ENCODE data around the gene TAF6. TPM values are rescaled to one million over a fixed set of nuclear protein-coding genes. Genes with fewer than 3 reads are reported as not detected.

TAF6 gene
- total and polyA plus RNA-seq, 9 of the 15 experiments (the other 6 are each of a cell fraction or from before 2014, with no cell fraction given) = 0.78 to 78.7 (median 21.3) TPM

DNA sequence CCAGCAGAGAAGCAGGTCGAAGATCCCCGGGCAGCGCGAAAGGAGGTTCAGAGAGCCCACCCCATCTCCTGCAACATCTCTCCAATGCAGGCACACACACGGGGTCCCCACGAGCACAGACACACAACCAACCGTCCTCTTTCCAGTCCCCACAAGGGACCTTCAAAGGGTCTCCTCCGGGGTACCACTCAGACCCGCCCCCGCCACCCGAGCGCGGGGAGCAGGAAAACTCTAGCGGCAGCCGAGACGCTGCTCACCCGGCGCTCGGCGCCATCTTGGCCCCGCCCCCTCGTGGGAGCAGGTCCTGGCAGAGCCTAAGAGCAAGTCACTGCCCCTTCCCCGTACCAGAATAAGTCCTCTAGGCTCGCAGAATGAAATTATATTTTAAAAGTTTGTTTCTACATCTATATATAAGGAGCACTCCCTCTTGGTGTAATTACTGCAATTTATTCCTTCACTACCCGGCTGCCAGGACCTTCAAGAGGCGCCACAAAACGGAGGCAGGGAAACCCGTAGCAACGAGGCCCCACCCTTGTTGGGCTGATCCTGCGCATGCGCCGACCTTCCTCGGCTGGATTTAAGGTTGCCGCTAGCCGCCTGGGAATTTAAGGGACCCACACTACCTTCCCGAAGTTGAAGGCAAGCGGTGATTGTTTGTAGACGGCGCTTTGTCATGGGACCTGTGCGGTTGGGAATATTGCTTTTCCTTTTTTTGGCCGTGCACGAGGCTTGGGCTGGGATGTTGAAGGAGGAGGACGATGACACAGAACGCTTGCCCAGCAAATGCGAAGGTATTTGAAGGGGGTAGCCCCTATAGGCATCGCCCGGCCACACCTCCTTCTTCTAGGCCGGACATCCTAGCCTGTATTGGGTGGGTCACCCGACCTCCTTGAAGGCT is at the start of gene TAF6, which contains the start of gene CNPY4 (continued):
- TF ChIP-seq, protein P1, sequence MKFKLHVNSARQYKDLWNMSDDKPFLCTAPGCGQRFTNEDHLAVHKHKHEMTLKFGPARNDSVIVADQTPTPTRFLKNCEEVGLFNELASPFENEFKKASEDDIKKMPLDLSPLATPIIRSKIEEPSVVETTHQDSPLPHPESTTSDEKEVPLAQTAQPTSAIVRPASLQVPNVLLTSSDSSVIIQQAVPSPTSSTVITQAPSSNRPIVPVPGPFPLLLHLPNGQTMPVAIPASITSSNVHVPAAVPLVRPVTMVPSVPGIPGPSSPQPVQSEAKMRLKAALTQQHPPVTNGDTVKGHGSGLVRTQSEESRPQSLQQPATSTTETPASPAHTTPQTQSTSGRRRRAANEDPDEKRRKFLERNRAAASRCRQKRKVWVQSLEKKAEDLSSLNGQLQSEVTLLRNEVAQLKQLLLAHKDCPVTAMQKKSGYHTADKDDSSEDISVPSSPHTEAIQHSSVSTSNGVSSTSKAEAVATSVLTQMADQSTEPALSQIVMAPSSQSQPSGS (CRISPR knock-in tag; IDR thresholded peaks at IDR 0.05) = no peak
- TF ChIP-seq PCBP1 (IDR thresholded peaks at IDR 0.05; ENCODE audit: low read depth, low read length, poor library complexity, severe bottlenecking) (no peak), HNRNPUL1 (IDR thresholded peaks at IDR 0.05; ENCODE audit: low read length) (no peak), KDM2B (CRISPR knock-in tag; IDR thresholded peaks at IDR 0.05) (no peak), LARP7 (IDR thresholded peaks at IDR 0.05) (no peak; the same call in 1 of the 2 replicates), CBX1 (IDR thresholded peaks at IDR 0.05; ENCODE audit: low read depth) (peak; percentile 76; the same call in 1 of the 2 replicates), OTX1 (CRISPR knock-in tag; IDR thresholded peaks at IDR 0.05) (peak; percentile 82; the same call in 1 of the 2 replicates), RFX5 (IDR thresholded peaks at IDR 0.05; ENCODE audit: low read depth, low read length) (no peak), RCOR1 (IDR thresholded peaks at IDR 0.05; ENCODE audit: borderline replicate concordance in 1 of 2, low read depth in 2 of 2, low read length in 2 of 2) (peak; percentile 12 to 48; a peak in 2 of 4 replicates), E2F3 (CRISPR knock-in tag; IDR thresholded peaks at IDR 0.05) (0 out of 2 replicates have a peak, but pooled peaks have one; percentile 26), BRD9 (IDR thresholded peaks at IDR 0.05; ENCODE audit: low read depth, partially characterized antibody) (peak; percentile 22), ZNF408 (CRISPR knock-in tag; IDR thresholded peaks at IDR 0.05; ENCODE audit: low read depth) (no peak), PRPF4 (IDR thresholded peaks at IDR 0.05; ENCODE audit: insufficient read depth, low read depth, low read length, poor library complexity, severe bottlenecking) (no peak), ZNF785 (CRISPR knock-in tag; IDR thresholded peaks at IDR 0.05) (no peak), ZKSCAN3 (CRISPR knock-in tag; IDR thresholded peaks at IDR 0.05) (no peak)
- TF ChIP-seq, protein P2, sequence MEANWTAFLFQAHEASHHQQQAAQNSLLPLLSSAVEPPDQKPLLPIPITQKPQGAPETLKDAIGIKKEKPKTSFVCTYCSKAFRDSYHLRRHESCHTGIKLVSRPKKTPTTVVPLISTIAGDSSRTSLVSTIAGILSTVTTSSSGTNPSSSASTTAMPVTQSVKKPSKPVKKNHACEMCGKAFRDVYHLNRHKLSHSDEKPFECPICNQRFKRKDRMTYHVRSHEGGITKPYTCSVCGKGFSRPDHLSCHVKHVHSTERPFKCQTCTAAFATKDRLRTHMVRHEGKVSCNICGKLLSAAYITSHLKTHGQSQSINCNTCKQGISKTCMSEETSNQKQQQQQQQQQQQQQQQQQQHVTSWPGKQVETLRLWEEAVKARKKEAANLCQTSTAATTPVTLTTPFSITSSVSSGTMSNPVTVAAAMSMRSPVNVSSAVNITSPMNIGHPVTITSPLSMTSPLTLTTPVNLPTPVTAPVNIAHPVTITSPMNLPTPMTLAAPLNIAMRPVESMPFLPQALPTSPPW (CRISPR knock-in tag; IDR thresholded peaks at IDR 0.05) = peak; percentile 95
- TF ChIP-seq, protein P3, sequence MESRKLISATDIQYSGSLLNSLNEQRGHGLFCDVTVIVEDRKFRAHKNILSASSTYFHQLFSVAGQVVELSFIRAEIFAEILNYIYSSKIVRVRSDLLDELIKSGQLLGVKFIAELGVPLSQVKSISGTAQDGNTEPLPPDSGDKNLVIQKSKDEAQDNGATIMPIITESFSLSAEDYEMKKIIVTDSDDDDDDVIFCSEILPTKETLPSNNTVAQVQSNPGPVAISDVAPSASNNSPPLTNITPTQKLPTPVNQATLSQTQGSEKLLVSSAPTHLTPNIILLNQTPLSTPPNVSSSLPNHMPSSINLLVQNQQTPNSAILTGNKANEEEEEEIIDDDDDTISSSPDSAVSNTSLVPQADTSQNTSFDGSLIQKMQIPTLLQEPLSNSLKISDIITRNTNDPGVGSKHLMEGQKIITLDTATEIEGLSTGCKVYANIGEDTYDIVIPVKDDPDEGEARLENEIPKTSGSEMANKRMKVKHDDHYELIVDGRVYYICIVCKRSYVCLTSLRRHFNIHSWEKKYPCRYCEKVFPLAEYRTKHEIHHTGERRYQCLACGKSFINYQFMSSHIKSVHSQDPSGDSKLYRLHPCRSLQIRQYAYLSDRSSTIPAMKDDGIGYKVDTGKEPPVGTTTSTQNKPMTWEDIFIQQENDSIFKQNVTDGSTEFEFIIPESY (CRISPR knock-in tag; IDR thresholded peaks at IDR 0.05) = peak; percentile 52; the same call in 1 of the 2 replicates
- TF ChIP-seq, protein P4, sequence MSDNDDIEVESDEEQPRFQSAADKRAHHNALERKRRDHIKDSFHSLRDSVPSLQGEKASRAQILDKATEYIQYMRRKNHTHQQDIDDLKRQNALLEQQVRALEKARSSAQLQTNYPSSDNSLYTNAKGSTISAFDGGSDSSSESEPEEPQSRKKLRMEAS (CRISPR knock-in tag; IDR thresholded peaks at IDR 0.05) = no peak; the same call in 1 of the 2 replicates
- TF ChIP-seq, protein P5, sequence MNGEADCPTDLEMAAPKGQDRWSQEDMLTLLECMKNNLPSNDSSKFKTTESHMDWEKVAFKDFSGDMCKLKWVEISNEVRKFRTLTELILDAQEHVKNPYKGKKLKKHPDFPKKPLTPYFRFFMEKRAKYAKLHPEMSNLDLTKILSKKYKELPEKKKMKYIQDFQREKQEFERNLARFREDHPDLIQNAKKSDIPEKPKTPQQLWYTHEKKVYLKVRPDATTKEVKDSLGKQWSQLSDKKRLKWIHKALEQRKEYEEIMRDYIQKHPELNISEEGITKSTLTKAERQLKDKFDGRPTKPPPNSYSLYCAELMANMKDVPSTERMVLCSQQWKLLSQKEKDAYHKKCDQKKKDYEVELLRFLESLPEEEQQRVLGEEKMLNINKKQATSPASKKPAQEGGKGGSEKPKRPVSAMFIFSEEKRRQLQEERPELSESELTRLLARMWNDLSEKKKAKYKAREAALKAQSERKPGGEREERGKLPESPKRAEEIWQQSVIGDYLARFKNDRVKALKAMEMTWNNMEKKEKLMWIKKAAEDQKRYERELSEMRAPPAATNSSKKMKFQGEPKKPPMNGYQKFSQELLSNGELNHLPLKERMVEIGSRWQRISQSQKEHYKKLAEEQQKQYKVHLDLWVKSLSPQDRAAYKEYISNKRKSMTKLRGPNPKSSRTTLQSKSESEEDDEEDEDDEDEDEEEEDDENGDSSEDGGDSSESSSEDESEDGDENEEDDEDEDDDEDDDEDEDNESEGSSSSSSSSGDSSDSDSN (IDR thresholded peaks at IDR 0.05; ENCODE audit: borderline replicate concordance in 1 of 2, low read depth in 2 of 2, low read length in 2 of 2) = peak in 1 of 2 experiments; percentile 30; a peak in 1 of 4 replicates

Data from K562 (cell line).